ENCODE measurements around the gene FRMD6.

The FRMD6 gene

DNA sequence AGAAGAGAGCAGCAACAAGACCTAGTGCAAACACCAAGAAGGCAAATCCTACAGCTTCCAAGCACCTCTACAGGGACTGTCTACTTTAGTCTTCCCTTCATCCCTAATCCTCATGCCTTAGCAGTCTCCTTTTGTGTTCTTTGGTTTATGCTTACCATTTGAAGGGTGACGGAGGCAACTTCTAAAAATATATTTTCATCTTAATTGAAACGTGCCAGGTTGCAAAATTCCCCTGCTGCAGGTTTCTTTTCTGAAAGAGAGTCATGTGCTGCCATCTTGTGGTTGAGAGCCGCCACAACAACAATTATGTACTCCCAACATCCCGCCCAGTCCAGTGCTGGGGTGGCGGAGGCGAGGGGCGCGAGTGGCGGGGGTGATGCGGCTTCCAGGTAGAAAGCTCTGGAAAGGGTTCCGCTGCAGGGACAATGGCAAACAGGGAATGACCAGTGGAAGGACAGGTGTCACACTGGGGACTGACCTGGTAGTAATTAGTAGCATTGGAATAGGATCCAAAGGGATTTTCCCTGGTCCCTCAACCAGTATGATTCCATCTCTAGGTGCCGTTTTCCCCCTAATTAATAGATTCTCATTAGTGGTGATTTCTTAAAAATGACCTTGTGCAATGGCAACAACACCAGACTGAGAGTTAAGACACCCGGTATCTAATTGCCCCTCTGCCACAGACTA, 128.4 kb downstream of the FRMD6 start:
- ChIA-PET POLR2A (no interaction called here), CTCF (interaction anchor here (0.6 to 2.4 kb wide), 12 partner anchors 48 to 823 kb away, joined by 3 to 6 read pairs (median 3); partner anchors contain the start of gene FRMD6)
- DNase-seq (ENCODE audit: extremely low spot score), result peak; percentile 70
- TF ChIP-seq ZNF384 (IDR thresholded peaks at IDR 0.05) (no peak), L3MBTL2 (conservative IDR thresholded peaks at IDR 0.05) (no peak), TARDBP (IDR thresholded peaks at IDR 0.05) (no peak), NFRKB (IDR thresholded peaks at IDR 0.05) (no peak), FOXK2 (IDR thresholded peaks at IDR 0.05) (no peak), FOXA1 (IDR thresholded peaks at IDR 0.05) (no peak), ELF4 (IDR thresholded peaks at IDR 0.05) (no peak), CTBP1 (IDR thresholded peaks at IDR 0.05; ENCODE audit: borderline replicate concordance) (no peak)
- TF ChIP-seq, protein P1, sequence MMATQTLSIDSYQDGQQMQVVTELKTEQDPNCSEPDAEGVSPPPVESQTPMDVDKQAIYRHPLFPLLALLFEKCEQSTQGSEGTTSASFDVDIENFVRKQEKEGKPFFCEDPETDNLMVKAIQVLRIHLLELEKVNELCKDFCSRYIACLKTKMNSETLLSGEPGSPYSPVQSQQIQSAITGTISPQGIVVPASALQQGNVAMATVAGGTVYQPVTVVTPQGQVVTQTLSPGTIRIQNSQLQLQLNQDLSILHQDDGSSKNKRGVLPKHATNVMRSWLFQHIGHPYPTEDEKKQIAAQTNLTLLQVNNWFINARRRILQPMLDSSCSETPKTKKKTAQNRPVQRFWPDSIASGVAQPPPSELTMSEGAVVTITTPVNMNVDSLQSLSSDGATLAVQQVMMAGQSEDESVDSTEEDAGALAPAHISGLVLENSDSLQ (IDR thresholded peaks at IDR 0.05), result no peak
